ENCODE results near the gene ZDHHC19. TPM values are rescaled to one million over a fixed set of nuclear protein-coding genes. Genes with fewer than 3 reads are reported as not detected.
"Not testable (repeated sequence)": the region's sequence is repeated elsewhere in the genome, so short reads cannot be mapped to it uniquely, and the experiment has no call there.

ZDHHC19 gene
- total RNA-seq, 1 donor from 2014 or later, result not detected

DNA sequence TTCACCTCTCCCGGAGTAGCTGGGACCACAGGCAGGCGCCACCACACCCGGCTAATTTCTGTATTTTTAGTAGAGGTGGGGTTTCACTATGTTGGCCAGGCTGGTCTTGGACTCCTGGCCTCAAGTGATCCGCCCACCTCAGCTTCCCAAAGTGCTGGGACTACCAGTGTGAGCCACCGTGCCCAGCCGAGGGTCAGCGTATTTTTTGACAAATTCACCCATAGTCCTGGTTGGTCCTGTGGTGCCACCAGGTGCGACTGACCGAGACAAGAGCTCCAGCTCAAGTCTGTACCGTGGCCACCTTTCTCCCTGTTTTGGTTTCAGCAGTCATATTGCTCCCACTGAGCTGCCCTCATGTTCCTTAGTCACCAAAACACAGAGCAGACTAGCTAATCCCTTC is 13.9 kb upstream of the ZDHHC19 start:
- DNase-seq (ENCODE audit: low spot score), result no peak

DNA sequence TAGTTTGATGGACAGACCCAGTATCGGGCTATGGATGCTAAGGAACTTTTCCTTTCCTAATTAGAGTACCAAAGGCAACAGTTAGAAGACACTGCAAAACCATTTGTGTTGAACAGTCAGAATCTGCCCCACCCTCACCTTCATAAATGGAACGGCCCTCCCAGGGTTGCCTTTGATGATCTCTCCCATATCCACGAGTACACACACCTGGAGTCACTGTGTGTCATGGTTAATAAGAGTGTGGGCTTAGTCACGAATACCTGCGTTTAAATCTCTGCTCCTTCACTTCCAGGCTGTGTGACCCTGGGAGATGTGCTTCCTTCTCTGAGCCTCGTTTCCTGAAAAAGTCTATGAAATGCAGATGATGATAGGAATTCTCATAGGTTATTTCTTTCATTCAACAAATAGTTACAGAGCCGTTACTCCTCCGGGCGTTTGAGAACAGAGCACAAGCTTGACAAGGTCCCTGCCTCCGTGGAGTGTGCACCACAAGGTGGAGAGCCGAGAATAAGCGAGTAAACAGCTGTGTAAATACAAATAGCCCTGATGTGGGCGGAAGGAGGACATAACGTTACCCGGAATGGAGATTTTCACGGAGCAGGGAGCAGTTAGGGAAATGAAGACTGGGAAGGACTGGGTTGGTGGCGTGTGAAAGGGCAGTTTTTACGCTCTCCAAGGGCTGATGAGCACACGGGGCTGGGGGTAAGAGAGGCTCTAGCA is 11.8 kb upstream of the ZDHHC19 start:
- DNase-seq (ENCODE audit: low spot score), result no peak

DNA sequence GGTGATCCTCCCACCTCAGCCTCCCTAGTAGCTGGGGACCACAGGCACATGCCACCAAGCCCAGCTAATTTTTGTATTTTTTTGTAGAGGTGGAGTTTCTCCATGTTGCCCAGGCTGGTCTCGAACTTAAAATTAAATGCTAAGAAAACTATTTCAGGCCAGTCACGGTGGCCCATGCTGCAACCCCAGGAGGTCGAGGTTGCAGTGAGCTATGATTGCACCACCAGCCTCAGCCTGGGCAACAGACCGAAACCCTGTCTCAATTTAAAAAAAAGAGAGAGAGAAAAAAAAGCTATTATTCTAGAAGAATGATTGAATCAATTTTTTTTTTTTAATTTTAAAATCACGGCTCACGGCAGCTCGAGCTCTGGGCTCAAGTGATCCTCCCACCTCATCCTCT is 9.8 kb upstream of the ZDHHC19 start:
- DNase-seq (ENCODE audit: low spot score), result no peak

DNA sequence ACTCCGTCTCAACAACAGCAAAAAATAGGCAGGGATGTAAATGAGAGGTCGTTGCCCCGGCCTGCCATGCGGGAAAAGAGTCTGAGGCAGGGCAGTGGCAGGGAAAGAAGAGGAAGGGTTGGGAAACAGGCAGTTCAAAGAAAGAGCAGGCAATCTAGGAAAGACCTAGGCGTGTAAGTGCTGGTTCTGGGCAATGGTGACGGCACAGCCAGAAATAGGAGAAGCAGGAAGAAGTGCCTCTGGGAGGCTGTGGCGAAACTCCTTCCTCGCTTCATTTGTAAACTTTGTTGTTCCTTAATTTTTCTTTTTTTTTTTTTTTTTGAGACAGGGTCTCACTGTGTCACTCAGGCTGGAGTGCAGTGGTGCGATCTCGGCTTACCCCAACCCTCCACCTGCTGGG is 9.4 kb upstream of the ZDHHC19 start:
- no peak for DNase-seq (ENCODE audit: low spot score)

DNA sequence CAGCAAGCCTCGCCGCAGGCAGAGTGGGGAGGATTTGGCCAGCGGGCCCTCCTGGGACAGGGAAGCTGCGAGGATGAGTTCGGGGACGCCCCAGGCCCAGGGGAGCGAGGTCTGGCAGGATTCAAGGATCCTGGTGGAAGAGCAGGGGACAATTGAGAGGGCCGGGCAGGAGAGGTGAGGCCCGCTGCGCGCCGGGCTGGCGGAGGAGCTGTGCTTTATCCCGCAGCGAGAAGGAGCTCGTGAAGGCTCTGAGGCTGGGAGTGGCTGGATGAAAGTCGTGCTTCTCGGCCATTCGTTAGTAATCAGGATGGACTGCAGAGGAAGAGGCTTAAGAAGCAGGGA is 8.7 kb upstream of the ZDHHC19 start:
- DNase-seq (ENCODE audit: low spot score), result no peak

DNA sequence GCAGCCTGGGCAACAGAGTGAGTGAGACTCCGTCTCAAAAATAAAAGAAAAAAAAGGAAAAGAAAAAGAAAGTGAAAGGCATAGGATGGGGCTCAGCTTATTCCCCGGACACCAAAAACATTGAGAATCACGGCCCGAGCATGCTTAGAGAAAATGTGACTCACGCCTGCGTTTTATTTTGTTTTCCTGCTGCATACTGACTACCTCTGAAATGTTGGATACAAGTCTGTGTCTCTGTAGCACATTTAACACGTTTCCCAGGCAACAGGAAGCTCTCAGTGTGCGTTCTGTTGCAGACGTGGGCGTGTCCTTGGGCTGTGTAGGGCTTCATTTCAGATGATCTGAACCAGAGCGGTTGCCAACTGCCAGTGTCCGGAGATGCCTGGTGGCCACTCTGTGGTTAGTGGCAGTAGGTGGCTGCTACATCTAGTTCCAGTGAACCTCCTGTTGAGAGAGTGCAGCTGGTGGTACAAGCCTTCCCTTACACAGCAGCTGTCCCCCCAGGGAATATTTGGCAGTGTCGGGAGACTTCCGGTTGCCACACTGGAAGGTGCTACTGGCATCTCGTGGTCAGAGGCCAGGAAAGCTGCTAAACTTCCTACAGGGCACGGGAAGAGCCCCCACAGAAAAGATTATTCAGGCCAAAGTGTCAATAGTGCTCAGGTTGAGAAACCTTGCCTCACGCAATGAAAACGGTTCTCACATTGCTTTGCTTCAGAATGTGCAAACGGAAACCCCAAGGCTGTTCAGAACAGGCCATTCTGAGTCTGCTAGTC is 8.2 kb upstream of the ZDHHC19 start:
- DNase-seq (ENCODE audit: low spot score), result no peak

DNA sequence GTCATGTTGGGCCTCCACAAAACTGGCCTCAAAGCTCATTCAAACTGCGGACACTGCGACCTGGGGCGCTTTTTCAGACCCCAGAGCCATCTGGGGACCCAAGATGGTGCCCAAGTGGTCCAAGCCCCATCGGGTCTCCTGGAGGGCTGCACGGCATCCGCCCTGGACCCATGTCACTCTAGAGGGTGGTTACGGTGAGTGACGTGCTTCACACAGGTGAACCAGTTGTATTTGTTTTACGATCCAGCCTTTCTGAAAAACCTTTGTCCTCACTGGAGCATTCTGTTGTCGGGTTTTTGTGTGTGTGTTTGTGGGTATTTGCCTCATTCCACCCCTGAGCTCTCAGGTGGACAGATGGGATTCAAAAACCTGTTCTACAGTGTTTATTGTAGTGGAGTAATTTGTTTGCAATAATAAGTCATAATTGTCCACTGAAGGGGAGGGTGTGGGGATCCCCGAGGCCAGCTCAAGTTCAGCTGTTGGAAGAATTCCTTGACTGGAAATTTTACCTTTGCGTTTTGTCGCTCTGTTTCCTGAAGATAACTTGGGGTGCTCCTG is 7.0 kb upstream of the ZDHHC19 start:
- DNase-seq (ENCODE audit: low spot score), result no peak

DNA sequence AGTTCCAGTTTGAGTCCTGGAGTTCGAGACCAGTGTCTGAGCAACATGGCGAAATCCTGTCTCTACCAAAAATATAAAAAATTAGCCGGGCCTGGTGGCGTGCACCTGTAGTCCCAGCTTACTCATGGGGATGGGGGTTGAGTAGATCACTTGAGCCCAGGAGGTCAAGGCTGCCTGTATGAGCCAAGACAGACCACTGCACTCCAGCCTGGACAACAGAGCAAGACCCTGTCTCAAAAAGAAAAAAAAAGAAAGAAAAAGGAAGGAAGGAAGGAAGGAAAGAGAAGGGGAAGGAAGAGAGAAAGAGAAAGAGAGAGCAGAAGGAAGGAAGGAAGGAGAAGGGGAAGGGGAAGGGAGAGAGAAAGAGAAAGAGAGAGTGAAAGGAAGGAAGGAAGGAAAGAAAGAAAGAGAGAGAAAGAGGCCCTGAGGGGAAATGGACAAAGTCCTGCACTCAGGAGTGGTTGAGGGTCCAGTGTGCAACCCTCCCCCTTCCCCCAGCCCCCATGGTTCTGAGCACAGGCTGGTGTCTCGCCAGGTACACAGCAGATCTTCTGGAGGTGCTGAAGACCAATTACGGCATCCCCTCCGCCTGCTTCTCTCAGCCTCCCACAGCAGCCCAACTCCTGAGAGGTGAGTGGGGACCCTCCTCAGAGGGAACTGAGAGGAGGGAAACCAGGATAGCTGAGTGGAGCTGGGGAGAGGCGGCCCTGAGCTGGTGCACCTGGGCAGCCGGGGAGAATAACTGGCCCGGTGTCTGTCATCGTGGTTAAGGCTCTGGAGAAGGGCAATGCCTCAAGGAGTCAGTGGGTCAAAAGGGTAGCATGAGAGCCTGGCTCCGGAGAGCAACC is 6.3 kb upstream of the ZDHHC19 start:
- no peak for DNase-seq (ENCODE audit: low spot score)

DNA sequence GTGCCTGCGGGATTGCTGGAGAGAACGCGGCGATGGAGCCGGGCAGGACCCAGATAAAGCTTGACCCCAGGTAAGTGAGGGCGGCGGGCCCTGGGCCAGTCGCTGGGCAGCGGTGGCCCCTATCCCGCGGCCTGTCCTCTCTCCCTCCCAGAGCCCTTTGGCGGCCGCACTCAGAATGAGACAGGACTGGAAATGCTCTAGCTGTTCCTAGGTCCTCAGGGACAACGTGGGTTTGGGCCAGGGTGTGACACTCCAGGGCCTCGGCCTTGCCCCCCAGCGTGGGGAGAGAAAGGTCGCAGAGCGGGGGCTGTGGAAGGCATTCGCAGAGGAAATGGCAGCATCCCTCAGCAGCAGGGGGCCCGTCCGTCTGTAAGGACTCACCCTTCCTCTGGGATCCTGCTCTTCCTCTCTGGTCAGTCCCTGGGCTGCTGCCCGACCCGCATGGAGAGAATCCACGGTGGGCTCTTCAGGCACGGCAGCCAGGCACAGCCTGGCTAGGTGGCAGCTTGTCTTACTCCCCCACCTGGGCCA is 5.5 kb upstream of the ZDHHC19 start:
- no peak for DNase-seq (ENCODE audit: low spot score)

DNA sequence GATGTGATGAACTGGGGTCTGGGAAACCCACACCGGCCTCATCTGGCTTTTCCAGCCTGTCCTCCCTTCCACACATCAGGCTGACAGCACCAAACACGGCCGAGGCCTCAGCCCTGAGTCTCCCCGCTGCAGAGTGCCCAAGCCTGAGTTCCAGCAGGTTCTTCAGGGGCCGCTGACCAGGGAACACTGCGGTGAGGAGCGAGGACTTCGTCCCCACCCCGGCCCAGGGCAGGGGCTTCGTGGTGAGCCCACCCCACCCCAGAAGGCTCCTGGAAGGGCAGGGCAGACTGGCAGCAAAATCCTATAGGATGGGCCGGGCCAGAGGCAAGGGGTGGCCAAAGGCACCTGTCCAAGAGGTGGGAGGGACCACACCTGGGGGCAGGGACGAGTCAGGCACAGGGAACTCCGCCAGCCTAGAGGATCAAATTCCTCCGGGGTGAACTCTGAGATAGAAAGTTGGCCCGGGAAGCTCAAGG is 4.9 kb upstream of the ZDHHC19 start, which contains the start of gene SLC51A:
SLC51A (plus strand) TSS at position 446 of the 476 bp plus-strand sequence. CDS start 179 bp downstream, outside the sequence.
- no peak for DNase-seq (ENCODE audit: low spot score)

DNA sequence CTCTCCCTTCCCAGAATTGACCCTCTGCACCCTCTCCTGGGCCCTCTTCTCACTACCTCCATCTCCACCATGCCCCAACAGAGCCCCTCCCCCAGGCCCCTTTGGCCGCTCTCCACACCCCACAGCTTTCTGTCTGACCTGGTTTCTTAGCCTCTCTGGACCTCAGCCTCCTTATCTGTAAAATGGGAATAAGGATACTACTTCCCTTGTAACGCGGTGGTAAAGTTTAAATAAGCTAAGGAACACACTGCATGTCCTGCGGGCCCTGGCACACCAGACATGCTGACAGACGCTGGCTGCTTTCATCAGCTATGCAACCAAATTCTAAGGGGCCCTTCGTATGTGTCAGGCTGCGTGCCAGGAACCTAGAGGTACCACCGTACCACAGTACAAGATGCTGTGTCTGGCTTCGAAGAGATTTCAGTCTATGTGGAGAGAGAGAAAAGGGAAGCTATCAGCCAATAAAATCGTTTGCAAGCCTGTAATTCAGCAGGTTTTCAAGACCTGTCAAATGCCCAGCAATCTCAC is 4.4 kb upstream of the ZDHHC19 start:
- no peak for DNase-seq (ENCODE audit: low spot score)

DNA sequence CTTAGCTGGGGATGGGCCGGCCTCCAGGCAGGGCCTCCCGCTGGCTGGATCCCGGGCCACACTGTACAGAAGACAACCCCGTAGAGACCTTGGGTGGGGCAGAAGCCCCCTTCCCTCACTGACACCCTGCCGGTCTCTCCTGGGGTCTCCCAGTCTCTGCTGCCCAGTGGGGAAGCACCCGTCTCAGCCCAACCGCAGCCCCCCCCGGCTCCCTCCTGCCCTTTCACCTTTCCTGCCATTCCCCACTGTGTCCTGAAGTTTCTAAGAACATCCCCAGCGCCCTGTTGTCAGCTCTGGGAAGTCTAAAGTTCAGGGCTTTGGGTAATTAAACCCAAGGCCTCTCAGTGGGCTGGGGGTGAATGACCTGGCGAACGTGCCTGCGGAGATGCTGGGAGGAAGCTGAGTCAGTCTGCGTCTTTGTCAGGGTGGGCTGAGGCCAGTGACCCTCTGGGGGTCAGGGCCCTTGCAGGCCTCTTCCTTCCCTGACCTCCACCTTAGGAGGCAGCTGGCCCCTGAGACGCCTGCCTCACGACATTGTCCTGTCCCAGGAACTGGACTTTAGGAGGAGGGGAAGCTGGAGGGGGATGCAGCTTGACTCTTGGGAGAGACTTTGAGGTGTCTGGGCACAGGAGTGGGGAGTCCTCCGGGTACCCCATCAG is 3.7 kb upstream of the ZDHHC19 start:
- no peak for DNase-seq (ENCODE audit: low spot score)

DNA sequence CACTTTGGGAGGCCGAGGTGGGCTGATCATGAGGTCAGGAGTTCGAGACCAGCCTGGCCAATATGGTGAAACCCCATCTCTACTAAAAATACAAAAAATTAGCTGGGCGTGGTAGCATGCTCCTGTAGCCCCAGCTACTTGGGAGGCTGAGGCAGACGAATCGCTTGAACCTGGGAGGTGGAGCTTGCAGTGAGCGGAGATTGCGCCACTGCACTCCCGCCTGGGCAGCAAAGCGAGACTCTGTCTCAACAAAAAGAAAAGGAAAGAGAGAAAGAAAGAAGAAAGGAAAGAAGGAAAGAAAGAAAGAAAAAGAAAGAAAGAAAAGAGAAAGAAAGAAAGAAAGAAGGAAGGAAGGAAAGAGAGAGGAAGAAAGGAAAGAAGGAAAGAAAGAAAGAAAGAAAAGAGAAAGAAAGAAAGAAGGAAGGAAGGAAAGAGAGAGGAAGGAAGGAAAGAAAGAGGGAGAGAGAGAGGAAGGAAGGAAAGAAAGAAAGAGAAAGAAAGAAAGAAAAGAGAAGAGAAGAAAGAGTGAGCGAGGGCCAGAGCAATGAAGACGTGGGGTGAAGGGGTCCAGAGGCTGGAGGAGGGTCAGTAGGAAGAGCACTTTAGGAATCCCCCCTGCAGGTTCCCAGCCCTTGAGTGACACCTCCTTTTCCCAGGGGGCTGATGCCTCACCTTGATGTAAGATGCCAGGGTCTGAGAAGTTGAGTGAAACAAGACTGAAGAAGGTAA is 1.1 kb downstream of the ZDHHC19 start:
- not testable (repeated sequence) for DNase-seq (ENCODE audit: low spot score)

DNA sequence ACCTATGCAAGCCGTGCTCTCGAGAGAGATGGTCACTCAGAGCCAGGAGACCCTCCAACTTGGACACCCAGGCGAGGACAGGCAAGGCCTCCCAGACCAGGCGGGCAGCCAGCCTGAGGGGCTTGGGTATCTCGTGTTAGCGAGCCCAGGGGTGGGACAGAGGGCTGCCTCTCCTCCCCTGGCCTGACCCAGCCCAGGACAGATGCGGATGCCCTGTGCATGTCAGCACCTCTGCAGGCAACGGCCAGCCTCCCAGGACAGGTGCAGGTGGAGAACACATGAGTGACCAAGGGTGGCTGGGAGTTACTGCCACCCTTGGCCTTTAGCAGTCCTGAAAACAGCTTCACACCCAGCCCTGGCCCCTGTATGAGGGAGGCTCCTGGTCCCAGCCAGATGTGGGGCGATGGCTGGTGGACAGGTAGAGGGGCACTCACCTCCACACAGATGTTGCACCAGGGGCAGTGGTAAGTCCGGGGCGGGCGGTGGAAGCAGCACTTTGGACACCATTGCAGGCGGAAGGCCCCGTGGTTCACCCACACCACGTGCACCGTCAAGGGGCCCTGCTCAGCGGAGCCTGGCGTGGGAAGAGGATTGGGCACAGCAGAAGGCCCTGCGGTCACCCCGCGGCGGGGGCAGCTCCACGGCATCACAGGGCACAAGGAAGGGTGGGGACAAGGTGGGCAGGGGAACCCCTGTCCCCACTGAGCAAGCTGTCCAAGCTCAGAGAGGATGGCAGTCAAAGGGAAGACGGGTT is 2.1 kb downstream of the ZDHHC19 start:
- DNase-seq (ENCODE audit: low spot score), result no peak

DNA sequence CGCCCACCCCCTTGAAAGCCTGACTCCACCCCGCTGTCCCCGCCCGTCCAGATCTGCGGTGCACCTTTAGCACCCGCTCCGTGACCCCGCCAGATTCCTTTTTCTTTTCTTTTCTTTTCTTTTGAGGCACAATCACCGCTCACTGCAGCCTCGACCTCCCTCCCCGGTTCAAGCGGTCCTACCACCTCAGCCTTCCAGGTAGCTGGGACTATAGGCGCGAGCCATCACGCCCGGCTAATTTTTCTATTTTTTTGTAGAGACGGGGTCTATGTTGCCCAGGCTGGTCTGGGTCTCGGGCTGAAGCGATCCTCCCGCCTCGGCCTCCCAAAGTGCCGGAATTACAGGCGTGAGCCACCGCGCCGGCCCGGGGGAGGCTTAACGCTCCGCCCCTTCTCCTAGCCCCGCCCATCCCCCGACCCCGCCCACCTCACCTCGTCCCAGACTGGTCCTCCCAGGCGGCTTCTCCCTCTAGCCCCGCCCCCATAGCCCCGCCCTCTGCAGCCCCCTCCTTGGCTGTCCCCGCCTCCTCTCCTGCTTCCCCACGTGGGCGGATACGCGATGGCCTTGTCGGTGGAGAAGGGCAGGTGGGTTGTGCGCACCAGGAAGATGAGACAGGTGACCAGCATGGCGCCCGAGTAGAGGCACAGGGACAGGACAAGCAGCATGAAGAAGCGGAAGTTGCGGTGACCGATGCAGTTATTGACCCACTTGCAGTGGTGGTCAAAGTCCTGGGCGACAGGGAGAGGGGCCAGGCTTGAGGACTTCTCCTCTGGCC is 3.2 kb downstream of the ZDHHC19 start:
- no peak for DNase-seq (ENCODE audit: low spot score)

DNA sequence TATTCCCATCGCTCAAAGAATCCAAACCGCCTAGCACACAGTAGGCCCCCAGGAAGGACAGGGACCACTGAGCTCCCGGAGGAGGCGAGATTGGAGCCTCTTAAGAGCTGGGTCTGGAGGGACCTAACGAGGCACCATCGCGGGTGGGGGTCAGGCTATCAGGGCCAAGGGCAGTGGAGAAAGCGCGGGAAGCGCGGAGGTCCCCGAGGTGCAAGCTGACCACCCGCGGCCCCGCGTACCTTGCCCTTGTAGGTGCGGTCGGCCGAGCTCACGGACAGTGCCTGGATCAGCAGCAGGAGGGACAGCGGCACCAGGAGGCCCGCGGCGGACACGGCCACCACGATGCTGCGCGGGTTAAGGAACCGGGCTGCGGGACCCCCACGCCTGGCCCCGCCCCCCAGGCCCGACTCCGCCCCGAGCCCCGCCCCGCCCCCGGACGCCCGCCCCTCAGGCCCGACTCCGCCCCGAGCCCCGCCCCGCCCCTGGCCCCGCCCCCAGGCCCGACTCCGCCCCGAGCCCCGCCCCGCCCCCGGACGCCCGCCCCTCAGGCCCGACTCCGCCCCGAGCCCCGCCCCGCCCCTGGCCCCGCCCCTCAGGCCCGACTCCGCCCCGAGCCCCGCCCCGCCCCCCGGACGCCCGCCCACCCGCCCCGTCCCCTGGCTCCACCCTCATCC is 3.9 kb downstream of the ZDHHC19 start:
- DNase-seq (ENCODE audit: low spot score), result no peak

DNA sequence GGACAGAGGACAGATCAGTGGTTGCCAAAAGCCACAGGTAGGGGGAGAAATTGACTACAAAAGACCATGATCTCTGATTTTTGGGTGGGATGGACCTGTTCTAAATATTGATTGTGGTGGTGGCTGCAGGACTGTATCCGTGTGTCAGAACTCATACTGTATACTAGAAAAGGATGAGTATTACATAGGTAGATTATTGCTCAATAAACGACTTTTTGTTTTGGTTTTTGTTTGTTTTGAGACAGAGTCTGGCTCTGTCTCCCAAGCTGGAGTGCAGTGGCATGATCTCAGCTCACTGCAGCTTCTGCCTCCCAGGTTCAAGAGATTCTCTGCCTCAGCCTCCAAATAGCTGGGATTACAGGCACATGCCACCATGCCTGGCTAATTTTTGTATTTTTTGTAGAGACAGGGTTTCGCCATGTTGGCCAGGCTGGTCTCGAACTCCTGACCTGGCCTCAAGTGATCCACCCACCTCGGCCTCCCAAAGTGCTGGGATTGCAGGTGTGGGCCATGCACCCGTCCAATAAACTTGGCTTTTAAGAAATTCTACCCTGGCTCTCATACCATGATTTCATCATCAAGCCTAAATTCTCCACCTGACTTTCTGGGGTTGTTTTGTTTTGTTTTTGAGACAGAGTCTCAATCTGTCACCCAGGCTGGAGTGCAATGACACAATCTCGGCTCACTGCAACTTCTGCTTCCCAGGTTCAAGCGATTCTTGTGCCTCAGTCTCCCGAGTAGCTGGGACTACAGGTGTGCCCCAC is 5.6 kb downstream of the ZDHHC19 start:
- DNase-seq (ENCODE audit: low spot score), result not testable (repeated sequence)

All from ureter (tissue), 1 donor.